Keratinocyte (primary cell): ENCODE data around the gene CHMP4B. TPM values are rescaled to one million over a fixed set of nuclear protein-coding genes. Genes with fewer than 3 reads are reported as not detected.

Experiments
- DNase-seq: peaks from one replicate; pipeline ENCODE4 v3.0.0-alpha.2; 2011; ENCODE audit warnings: low read depth, missing footprints, low spot score
- FAIRE-seq: peaks from 2 replicates; lab custom pipeline; 2011; peaks lifted over from hg19 to GRCh38; lab: Jason Lieb, UNC
- H2AFZ ChIP-seq: 2 replicates; pipeline ENCODE4 v1.6.0; 2012; ENCODE audit warnings: low read length, control low read depth, inconsistent platforms; ENCODE audit not compliant: control insufficient read depth
- H3K27ac ChIP-seq: 2 replicates; pipeline ENCODE4 v1.5.1; 2011; ENCODE audit warnings: low read length; ENCODE audit not compliant: control insufficient read depth, insufficient read depth
- H3K27me3 ChIP-seq: 3 replicates; pipeline ENCODE4 v1.6.0; 2011; ENCODE audit warnings: low read length; ENCODE audit not compliant: control insufficient read depth, insufficient read depth; ENCODE audit errors: extremely low read depth
- H3K36me3 ChIP-seq, 2 experiments: 2 replicates in 1 of 2; 3 replicates in 1 of 2; pipeline ENCODE4 v1.5.1; 2011; ENCODE audit warnings: low read length in 2 of 2, mild to moderate bottlenecking in 1 of 2; ENCODE audit not compliant: control insufficient read depth in 2 of 2, insufficient read depth in 2 of 2; ENCODE audit errors: extremely low read depth in 1 of 2
- H3K4me1 ChIP-seq: 3 replicates; pipeline ENCODE4 v1.5.1; 2011; ENCODE audit warnings: low read length; ENCODE audit not compliant: control insufficient read depth, insufficient read depth; ENCODE audit errors: extremely low read depth
- H3K4me2 ChIP-seq: 3 replicates; pipeline ENCODE4 v1.6.0; 2011; ENCODE audit warnings: low read depth, low read length; ENCODE audit not compliant: control insufficient read depth, insufficient read depth; ENCODE audit errors: extremely low read depth
- H3K4me3 ChIP-seq, 3 experiments: fragments of 200-600 bp in 1 of 3; sonication (generic) in 1 of 3; 2 replicates in 2 of 3; 3 replicates in 1 of 3; pipeline ENCODE4 v1.5.1; 2011 to 2016; ENCODE audit warnings: low read length in 3 of 3, mild to moderate bottlenecking in 3 of 3, control low read depth in 2 of 3, inconsistent platforms in 1 of 3, low read depth in 1 of 3, mixed read lengths in 1 of 3, mixed run types in 1 of 3, moderate library complexity in 1 of 3; ENCODE audit not compliant: control insufficient read depth in 2 of 3, insufficient read depth in 2 of 3; ENCODE audit errors: extremely low read depth in 1 of 3
- H3K79me2 ChIP-seq: 2 replicates; pipeline ENCODE4 v1.6.0; 2012; ENCODE audit warnings: low read length; ENCODE audit not compliant: control insufficient read depth, insufficient read depth
- H3K9ac ChIP-seq: 3 replicates; pipeline ENCODE4 v1.6.0; 2011; ENCODE audit warnings: low read length; ENCODE audit not compliant: control insufficient read depth, insufficient read depth; ENCODE audit errors: extremely low read depth
- H3K9me1 ChIP-seq: 3 replicates; pipeline ENCODE4 v1.6.0; 2011; ENCODE audit warnings: low read length; ENCODE audit not compliant: control insufficient read depth, insufficient read depth; ENCODE audit errors: extremely low read depth
- H3K9me3 ChIP-seq: 2 replicates; pipeline ENCODE4 v1.5.1; 2012; ENCODE audit warnings: low read depth, low read length; ENCODE audit not compliant: control insufficient read depth
- H4K20me1 ChIP-seq: 3 replicates; pipeline ENCODE4 v1.6.0; 2011; ENCODE audit warnings: low read length; ENCODE audit not compliant: control insufficient read depth, insufficient read depth; ENCODE audit errors: extremely low read depth
- EZH2 ChIP-seq: IDR thresholded peaks from one replicate; pipeline ENCODE4 v1.6.1; 2012; ENCODE audit warnings: inconsistent platforms, mild to moderate bottlenecking, low read length, moderate library complexity
- dilution Hi-C: fragments of 300-500 bp; cut with MboI; formaldehyde crosslinking; loops from one replicate; pipeline ENCODE4 v1.7.0; 2020; ENCODE audit warnings: low sequenced_read_pairs; ENCODE audit not compliant: extremely low pct_ligation_motif_present
- polyA plus RNA-seq, 5 experiments: library from polyadenylated mRNA; depleted of rRNA in 3 of 5; stranded (reverse) in 3 of 5; stranded (forward) in 1 of 5; unstranded in 1 of 5; fragments of >200 nt; gene quantifications; 1 replicate in 1 of 5; 2 replicates in 3 of 5; 3 replicates in 1 of 5; pipeline versions ENCODE4 v1.2.1 to v1.2.3, GENCODE V29; 2011 to 2012; ENCODE audit warnings: missing spikeins in 2 of 5, low read depth in 1 of 5, low replicate concordance in 1 of 5
- TF ChIP-seq, protein P1 (sequence below), 3 experiments: IDR thresholded peaks in 1 of 3; conservative IDR thresholded peaks in 1 of 3; optimal IDR thresholded peaks in 1 of 3; 2 replicates in 2 of 3; 3 replicates in 1 of 3; pipeline versions ENCODE3 to v1.5.1; 2011; ENCODE audit warnings: low read length in 3 of 3, mild to moderate bottlenecking in 3 of 3, moderate library complexity in 2 of 3, control low read depth in 1 of 3, inconsistent platforms in 1 of 3; ENCODE audit not compliant: insufficient read depth in 2 of 3; ENCODE audit errors: extremely low read depth in 1 of 3

CHMP4B gene
- polyA plus RNA-seq, 1 donor (not counting 4 experiments of a cell fraction or from before 2014, with no cell fraction given) = 72.2 TPM

DNA sequence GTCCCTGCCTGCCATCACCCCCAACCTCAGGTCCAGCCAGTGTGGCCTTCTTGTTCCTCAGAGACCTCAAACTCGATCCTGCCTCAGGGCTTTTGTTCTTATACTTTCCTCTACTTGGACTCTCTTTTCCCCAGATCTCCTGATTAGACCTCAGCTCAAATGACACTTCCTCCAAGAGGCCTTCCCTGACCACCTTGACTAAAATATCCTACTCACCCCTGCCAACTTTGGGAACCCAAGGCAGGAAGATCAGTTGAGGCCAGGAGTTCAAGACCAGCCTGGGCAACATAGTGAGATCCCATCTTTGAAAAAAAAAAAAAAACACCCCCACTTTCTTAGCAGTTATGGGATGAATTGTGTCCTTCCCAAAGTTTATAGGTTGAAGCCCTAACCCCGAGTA lies 73.5 kb downstream of the CHMP4B start:
- H3K9me3 ChIP-seq = no peaks in the 10 kb centered on the region
- no peak overlapping the region for H3K9ac ChIP-seq
- H3K27me3 ChIP-seq = peaks cover 13% of the 10 kb centered on the region
- H3K27ac ChIP-seq = no peak overlapping the region
- H2AFZ ChIP-seq = no peak overlapping the region
- no peak overlapping the region for H3K4me3 ChIP-seq
- TF ChIP-seq EZH2 = no peak
- TF ChIP-seq, protein P1, sequence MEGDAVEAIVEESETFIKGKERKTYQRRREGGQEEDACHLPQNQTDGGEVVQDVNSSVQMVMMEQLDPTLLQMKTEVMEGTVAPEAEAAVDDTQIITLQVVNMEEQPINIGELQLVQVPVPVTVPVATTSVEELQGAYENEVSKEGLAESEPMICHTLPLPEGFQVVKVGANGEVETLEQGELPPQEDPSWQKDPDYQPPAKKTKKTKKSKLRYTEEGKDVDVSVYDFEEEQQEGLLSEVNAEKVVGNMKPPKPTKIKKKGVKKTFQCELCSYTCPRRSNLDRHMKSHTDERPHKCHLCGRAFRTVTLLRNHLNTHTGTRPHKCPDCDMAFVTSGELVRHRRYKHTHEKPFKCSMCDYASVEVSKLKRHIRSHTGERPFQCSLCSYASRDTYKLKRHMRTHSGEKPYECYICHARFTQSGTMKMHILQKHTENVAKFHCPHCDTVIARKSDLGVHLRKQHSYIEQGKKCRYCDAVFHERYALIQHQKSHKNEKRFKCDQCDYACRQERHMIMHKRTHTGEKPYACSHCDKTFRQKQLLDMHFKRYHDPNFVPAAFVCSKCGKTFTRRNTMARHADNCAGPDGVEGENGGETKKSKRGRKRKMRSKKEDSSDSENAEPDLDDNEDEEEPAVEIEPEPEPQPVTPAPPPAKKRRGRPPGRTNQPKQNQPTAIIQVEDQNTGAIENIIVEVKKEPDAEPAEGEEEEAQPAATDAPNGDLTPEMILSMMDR (optimal IDR thresholded peaks at IDR 0.05 in 1 of 3, IDR thresholded peaks at IDR 0.05 in 1 of 3, conservative IDR thresholded peaks at IDR 0.05 in 1 of 3; ENCODE audit: extremely low read depth in 1 of 3, insufficient read depth in 2 of 3, low read length in 3 of 3) = no peak
- no peaks in the 10 kb centered on the region for H3K4me1 ChIP-seq
- DNase-seq (no peak), FAIRE-seq (no peak)
- H3K4me2 ChIP-seq = no peak overlapping the region
- dilution Hi-C loops = no loop called here
- H3K79me2 ChIP-seq = no peaks in the 10 kb centered on the region
- no peaks in the 10 kb centered on the region for H3K36me3 ChIP-seq
- no peaks in the 10 kb centered on the region for H3K9me1 ChIP-seq
- no peaks in the 10 kb centered on the region for H4K20me1 ChIP-seq

DNA sequence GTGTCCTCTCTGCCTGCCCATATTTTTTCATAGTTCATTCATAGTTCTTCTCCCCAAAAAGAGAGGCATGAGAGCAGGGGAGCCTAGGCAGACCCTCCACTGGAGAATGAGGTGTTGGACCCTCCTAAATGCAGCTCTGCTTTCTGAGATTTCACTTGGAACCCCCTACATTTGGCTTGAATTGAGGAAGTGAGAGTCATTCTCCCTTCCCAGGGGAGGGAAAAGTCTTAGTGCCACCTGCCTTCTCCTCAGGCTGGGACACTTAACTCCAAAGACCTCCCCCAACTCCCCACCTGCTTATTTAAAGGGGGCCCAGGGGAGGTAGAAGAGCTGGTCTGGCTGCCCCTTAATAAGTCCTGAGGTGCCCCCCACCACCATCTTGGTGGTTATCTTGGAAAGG lies 78.2 kb downstream of the CHMP4B start:
- H3K9me3 ChIP-seq = no peaks in the 10 kb centered on the region
- H3K36me3 ChIP-seq = no peaks in the 10 kb centered on the region
- no peak overlapping the region for H3K4me2 ChIP-seq
- no peaks in the 10 kb centered on the region for H3K9me1 ChIP-seq
- dilution Hi-C loops = no loop called here
- no peak overlapping the region for H3K27ac ChIP-seq
- H3K4me1 ChIP-seq = no peaks in the 10 kb centered on the region
- DNase-seq (no peak), FAIRE-seq (no peak)
- H2AFZ ChIP-seq = no peak overlapping the region
- H3K79me2 ChIP-seq = no peaks in the 10 kb centered on the region
- H3K9ac ChIP-seq = no peak overlapping the region
- peaks cover 18% of the 10 kb centered on the region for H3K27me3 ChIP-seq
- H3K4me3 ChIP-seq = no peak overlapping the region
- TF ChIP-seq, protein P1 (optimal IDR thresholded peaks at IDR 0.05 in 1 of 3, IDR thresholded peaks at IDR 0.05 in 1 of 3, conservative IDR thresholded peaks at IDR 0.05 in 1 of 3; ENCODE audit: extremely low read depth in 1 of 3, insufficient read depth in 2 of 3, low read length in 3 of 3) = no peak
- no peak for TF ChIP-seq EZH2
- no peaks in the 10 kb centered on the region for H4K20me1 ChIP-seq
